ENCODE data around the gene MPV17L2. TPM values are rescaled to one million over a fixed set of nuclear protein-coding genes. Genes with fewer than 3 reads are reported as not detected.

The MPV17L2 gene
- total RNA-seq, 2 experiments from 2014 or later = 8.5 to 9.6 TPM

DNA sequence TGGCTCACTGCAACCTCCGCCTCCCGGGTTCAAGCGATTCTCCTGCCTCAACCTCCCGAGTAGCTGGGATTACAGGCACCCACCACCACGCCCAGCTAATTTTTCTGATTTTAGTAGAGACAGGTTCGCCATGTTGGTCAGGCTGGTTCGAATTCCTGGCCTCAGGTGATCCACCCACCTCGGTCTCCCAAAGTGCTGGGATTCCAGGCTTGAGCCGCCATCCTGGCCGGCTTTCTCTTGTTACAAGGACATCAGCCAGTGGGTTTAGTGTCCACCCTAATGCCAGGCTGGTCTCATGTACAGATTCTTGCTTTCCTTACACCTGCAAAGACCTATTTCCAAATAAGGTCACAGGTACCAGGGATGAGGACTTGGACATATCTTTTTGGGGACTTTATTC lies 33.2 kb upstream of the MPV17L2 start:
- peaks cover 15% of the 10 kb centered on the region for H3K36me3 Mint-ChIP-seq (ENCODE audit: low read depth)
- intact Hi-C loops (cut with micrococcal nuclease) = loop anchor here (10.0 kb wide), 1 partner anchor 155 kb away; the partner anchor contains the start of gene ARRDC2
- DNase-seq (no peak), ATAC-seq (no peak)
- POLR2A ChIA-PET = interaction anchor here (1.0 to 1.8 kb wide), 6 partner anchors 13 to 157 kb away, joined by 4 to 8 read pairs (median 6); partner anchors contain the start of genes IFI30 and JUND
- no peak overlapping the region for H3K4me3 Mint-ChIP-seq
- peaks cover 11% of the 10 kb centered on the region for H3K4me1 Mint-ChIP-seq (ENCODE audit: low read depth)
- H3K27ac Mint-ChIP-seq = no peak overlapping the region
- H3K27me3 Mint-ChIP-seq = no peaks in the 10 kb centered on the region
- TF ChIP-seq, protein P1, sequence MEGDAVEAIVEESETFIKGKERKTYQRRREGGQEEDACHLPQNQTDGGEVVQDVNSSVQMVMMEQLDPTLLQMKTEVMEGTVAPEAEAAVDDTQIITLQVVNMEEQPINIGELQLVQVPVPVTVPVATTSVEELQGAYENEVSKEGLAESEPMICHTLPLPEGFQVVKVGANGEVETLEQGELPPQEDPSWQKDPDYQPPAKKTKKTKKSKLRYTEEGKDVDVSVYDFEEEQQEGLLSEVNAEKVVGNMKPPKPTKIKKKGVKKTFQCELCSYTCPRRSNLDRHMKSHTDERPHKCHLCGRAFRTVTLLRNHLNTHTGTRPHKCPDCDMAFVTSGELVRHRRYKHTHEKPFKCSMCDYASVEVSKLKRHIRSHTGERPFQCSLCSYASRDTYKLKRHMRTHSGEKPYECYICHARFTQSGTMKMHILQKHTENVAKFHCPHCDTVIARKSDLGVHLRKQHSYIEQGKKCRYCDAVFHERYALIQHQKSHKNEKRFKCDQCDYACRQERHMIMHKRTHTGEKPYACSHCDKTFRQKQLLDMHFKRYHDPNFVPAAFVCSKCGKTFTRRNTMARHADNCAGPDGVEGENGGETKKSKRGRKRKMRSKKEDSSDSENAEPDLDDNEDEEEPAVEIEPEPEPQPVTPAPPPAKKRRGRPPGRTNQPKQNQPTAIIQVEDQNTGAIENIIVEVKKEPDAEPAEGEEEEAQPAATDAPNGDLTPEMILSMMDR (IDR thresholded peaks at IDR 0.05) = no peak
- H3K9me3 Mint-ChIP-seq = no peaks in the 10 kb centered on the region
- CTCF ChIA-PET = interaction anchor here (0.8 to 2.9 kb wide), 9 partner anchors 8 to 228 kb away, joined by 3 to 15 read pairs (median 4); partner anchors contain the start of gene PIK3R2

DNA sequence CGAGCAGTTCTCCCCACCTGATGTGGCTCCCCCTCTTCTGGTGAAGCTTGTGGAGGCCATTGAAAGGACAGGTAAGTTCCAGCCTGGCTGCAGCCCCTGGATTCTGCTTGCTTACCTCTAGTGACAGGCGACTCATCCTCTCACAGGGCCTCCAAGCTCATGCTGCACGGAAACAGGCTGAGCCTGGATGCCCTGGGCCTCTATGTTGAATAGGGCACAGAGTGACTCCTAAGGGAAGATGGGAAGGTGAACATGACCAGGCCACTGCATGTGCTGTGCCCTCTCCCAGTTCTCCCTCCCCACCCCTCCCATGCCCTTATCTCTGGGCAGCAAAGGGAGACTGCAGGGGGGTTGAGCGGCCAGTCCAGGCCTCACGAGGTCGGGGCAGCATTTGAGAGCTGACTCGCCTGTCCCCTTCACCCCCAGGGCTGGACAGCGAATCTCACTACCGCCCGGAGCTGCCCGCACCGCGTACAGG lies 32.5 kb upstream of the MPV17L2 start:
- ChIA-PET POLR2A (interaction anchor here (0.8 to 1.8 kb wide), 8 partner anchors 12 to 259 kb away, joined by 3 to 8 read pairs (median 4); partner anchors contain the start of genes IFI30, JUND and SSBP4), CTCF (interaction anchor here (1.0 to 2.9 kb wide), 20 partner anchors 9 to 228 kb away, joined by 3 to 15 read pairs (median 4); partner anchors contain the start of gene PIK3R2)
- DNase-seq = peak; percentile 36
- Mint-ChIP-seq H3K27me3 (no peaks in the 10 kb centered on the region), H3K4me3 (peak overlapping the region; percentile 59), H3K27ac (peak overlapping the region; percentile 9), H3K9me3 (no peaks in the 10 kb centered on the region), H3K36me3 (ENCODE audit: low read depth) (peaks cover 14% of the 10 kb centered on the region), H3K4me1 (ENCODE audit: low read depth) (peaks cover 11% of the 10 kb centered on the region)
- TF ChIP-seq, protein P1 (IDR thresholded peaks at IDR 0.05) = no peak
- no peak for ATAC-seq
- intact Hi-C loops (cut with micrococcal nuclease) = no loop called here

DNA sequence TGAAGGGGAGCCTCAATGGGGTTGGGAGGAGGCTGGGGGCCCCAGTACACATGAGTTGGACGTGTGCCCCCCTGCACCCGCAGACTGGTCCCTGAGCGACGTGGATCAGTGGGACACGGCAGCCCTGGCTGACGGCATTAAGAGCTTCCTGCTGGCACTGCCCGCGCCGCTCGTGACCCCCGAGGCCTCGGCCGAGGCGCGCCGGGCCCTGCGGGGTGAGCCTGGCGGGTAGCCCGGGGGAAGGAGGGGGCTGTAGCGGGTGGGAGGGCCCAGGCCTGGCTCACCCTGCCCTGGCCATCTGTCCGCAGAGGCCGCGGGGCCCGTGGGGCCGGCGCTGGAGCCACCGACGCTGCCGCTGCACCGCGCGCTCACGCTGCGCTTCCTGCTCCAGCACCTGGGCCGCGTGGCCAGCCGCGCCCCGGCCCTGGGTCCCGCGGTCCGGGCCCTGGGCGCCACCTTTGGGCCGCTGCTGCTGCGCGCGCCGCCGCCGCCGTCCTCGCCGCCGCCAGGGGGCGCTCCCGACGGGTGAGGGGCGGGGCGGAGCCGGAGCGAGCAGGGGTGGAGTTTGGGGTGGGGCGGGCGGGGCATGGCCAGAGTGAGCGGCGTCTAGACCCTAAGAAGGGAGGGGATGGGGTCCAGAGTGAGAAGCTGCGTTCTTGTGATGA lies 31.9 kb upstream of the MPV17L2 start:
- intact Hi-C loops (cut with micrococcal nuclease) = no loop called here
- Mint-ChIP-seq H3K9me3 (no peaks in the 10 kb centered on the region), H3K27me3 (no peaks in the 10 kb centered on the region), H3K4me3 (peak overlapping the region; percentile 59), H3K4me1 (ENCODE audit: low read depth) (peaks cover 11% of the 10 kb centered on the region), H3K36me3 (ENCODE audit: low read depth) (peaks cover 19% of the 10 kb centered on the region), H3K27ac (peak overlapping the region; percentile 9)
- DNase-seq (peak; percentile 74), ATAC-seq (peak; percentile 96)
- POLR2A ChIA-PET = interaction anchor here (0.8 to 1.8 kb wide), 11 partner anchors 9 to 258 kb away, joined by 3 to 8 read pairs (median 4); partner anchors contain the start of genes IFI30, JUND, RAB3A and SSBP4
- CTCF ChIA-PET = interaction anchor here (1.0 to 2.9 kb wide), 23 partner anchors 9 to 227 kb away, joined by 3 to 15 read pairs (median 4); partner anchors contain the start of genes IFI30 and PIK3R2
- TF ChIP-seq, protein P1 (IDR thresholded peaks at IDR 0.05) = peak; percentile 59

DNA sequence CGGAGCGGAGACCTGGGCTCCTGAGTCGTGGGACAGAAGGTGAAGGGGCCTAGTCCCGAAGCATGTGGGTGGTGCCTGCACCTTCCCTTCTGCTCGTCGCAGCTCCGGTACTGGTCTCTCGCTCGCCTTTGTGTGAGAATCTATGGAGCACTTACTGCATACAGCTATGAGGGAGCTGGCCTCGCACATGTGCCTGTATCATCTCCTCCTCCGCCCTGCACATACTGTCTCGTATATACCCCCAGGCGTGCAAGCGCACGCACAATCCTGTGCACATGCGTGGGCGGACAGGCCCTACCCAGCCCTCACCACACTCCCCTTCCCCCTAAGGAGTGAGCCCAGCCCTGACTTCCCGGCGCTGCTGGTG lies 31.4 kb upstream of the MPV17L2 start:
- H3K4me1 Mint-ChIP-seq (ENCODE audit: low read depth) = peaks cover 7% of the 10 kb centered on the region
- ATAC-seq = peak; percentile 11
- no peaks in the 10 kb centered on the region for H3K27me3 Mint-ChIP-seq
- TF ChIP-seq, protein P1 (IDR thresholded peaks at IDR 0.05) = no peak
- DNase-seq = no peak
- H3K36me3 Mint-ChIP-seq (ENCODE audit: low read depth) = peaks cover 18% of the 10 kb centered on the region
- CTCF ChIA-PET = interaction anchor here (1.0 to 2.9 kb wide), 16 partner anchors 10 to 203 kb away, joined by 3 to 15 read pairs (median 4); partner anchors contain the start of genes IFI30 and PIK3R2
- no peak overlapping the region for H3K27ac Mint-ChIP-seq
- no peaks in the 10 kb centered on the region for H3K9me3 Mint-ChIP-seq
- intact Hi-C loops (cut with micrococcal nuclease) = no loop called here
- POLR2A ChIA-PET = interaction anchor here (1.0 to 1.8 kb wide), 6 partner anchors 9 to 258 kb away, joined by 3 to 8 read pairs (median 4); partner anchors contain the start of genes RAB3A and SSBP4
- peak overlapping the region; percentile 32 for H3K4me3 Mint-ChIP-seq

Data from activated CD8-positive, alpha-beta T cell treated with anti-CD3 and anti-CD28 coated beads for 36 hours (primary cell).